IMR-90 (cell line): ENCODE measurements around the gene LIPM. TPM values are rescaled to one million over a fixed set of nuclear protein-coding genes. Genes with fewer than 3 reads are reported as not detected.

ENCODE experiments used
- ATAC-seq: fragments of 200-7000 bp; cut with Tn5 transposase; 2 replicates; pipeline ENCODE4 v1.9.1; 2020; ENCODE audit warnings: low read depth, mild to moderate bottlenecking, moderate library complexity
- BruUV-seq: library from RNA; stranded (reverse); fragments of 400-500 nt; replicated peaks from 2 replicates; lab custom pipeline; 2021; lab: Mats Ljungman, UMichigan
- CTCF ChIA-PET: fragments of 300-600 bp; formaldehyde crosslinking; extraction: SDS; loops from one replicate; lab custom pipeline; 2021; ENCODE audit warnings: antibody characterized with exemption; lab: Yijun Ruan, JAX
- POLR2A ChIA-PET: fragments of 300-600 bp; sonication (Branson Sonifier 250); formaldehyde crosslinking; loops from one replicate; lab custom pipeline; 2022; ENCODE audit warnings: antibody characterized with exemption; ENCODE audit not compliant: unreplicated experiment; lab: Charles Lee
- DNase-seq: peaks from one replicate; pipeline ENCODE4 v3.0.0; 2013
- H2AFZ ChIP-seq: replicated peaks from 2 replicates; pipeline ENCODE3; 2013; ENCODE audit warnings: low read length, mild to moderate bottlenecking; ENCODE audit not compliant: poor library complexity
- H2AK5ac ChIP-seq: 2 replicates; pipeline ENCODE4 v1.6.1; 2013; ENCODE audit warnings: low read depth, low read length, inconsistent platforms
- H2AK9ac ChIP-seq: replicated peaks from 2 replicates; pipeline ENCODE3; 2013; ENCODE audit warnings: mild to moderate bottlenecking, low read depth, low read length, moderate library complexity; ENCODE audit not compliant: poor library complexity
- H2BK120ac ChIP-seq: 2 replicates; pipeline ENCODE4 v1.6.1; 2013; ENCODE audit warnings: low read depth, low read length, inconsistent platforms
- H2BK15ac ChIP-seq: 3 replicates; pipeline ENCODE4 v1.6.1; 2013; ENCODE audit warnings: low read depth, low read length, inconsistent platforms
- H2BK20ac ChIP-seq: 2 replicates; pipeline ENCODE4 v1.6.1; 2013; ENCODE audit warnings: low read depth, mild to moderate bottlenecking, inconsistent platforms, low read length, moderate library complexity
- H2BK5ac ChIP-seq: 2 replicates; pipeline ENCODE4 v1.6.1; 2013; ENCODE audit warnings: mild to moderate bottlenecking, low read depth, low read length, inconsistent platforms; ENCODE audit not compliant: poor library complexity, severe bottlenecking
- H3K14ac ChIP-seq: replicated peaks from 2 replicates; pipeline ENCODE4 v1.6.1; 2013; ENCODE audit warnings: low read depth, low read length, inconsistent platforms
- H3K18ac ChIP-seq: 2 replicates; pipeline ENCODE4 v1.6.1; 2013; ENCODE audit warnings: low read depth, low read length, control low read depth
- H3K23ac ChIP-seq: 2 replicates; pipeline ENCODE4 v1.6.1; 2013; ENCODE audit warnings: low read depth, low read length, inconsistent platforms
- H3K27ac ChIP-seq: 2 replicates; pipeline ENCODE4 v1.5.1; 2013; ENCODE audit warnings: mild to moderate bottlenecking, control low read depth, low read length; ENCODE audit not compliant: insufficient read depth
- H3K27me3 ChIP-seq: 2 replicates; pipeline ENCODE4 v1.6.1; 2013; ENCODE audit warnings: low read length; ENCODE audit not compliant: control insufficient read depth, insufficient read depth
- H3K36me3 ChIP-seq: 2 replicates; pipeline ENCODE4 v1.6.1; 2013; ENCODE audit warnings: low read length, mixed read lengths; ENCODE audit not compliant: control insufficient read depth, insufficient read depth
- H3K4ac ChIP-seq: 2 replicates; pipeline ENCODE4 v1.6.1; 2013; ENCODE audit warnings: low read depth, low read length, inconsistent platforms
- H3K4me1 ChIP-seq: 2 replicates; pipeline ENCODE4 v1.6.1; 2013; ENCODE audit warnings: low read length, mixed read lengths; ENCODE audit not compliant: control insufficient read depth, insufficient read depth
- H3K4me2 ChIP-seq: 2 replicates; pipeline ENCODE4 v1.6.1; 2013; ENCODE audit warnings: low read depth, mild to moderate bottlenecking, control low read depth, low read length, moderate library complexity
- H3K4me3 ChIP-seq: 2 replicates; pipeline ENCODE4 v1.5.1; 2013; ENCODE audit warnings: low read depth, mild to moderate bottlenecking, control low read depth, low read length, moderate library complexity; ENCODE audit not compliant: insufficient read depth
- H3K56ac ChIP-seq: 2 replicates; pipeline ENCODE4 v1.6.1; 2013; ENCODE audit warnings: low read length, inconsistent platforms; ENCODE audit not compliant: insufficient read depth; ENCODE audit errors: extremely low read depth
- H3K79me1 ChIP-seq, 2 experiments: 2 replicates each; pipeline ENCODE4 v1.6.1; 2013; ENCODE audit warnings: low read length in 2 of 2, inconsistent platforms in 1 of 2, low read depth in 1 of 2
- H3K9ac ChIP-seq: 2 replicates; pipeline ENCODE4 v1.6.1; 2013; ENCODE audit warnings: low read depth, low read length, control low read depth
- H3K9me1 ChIP-seq: 2 replicates; pipeline ENCODE4 v1.6.1; 2013; ENCODE audit warnings: low read length, inconsistent platforms; ENCODE audit not compliant: insufficient read depth
- H3K9me3 ChIP-seq: 2 replicates; pipeline ENCODE4 v1.6.1; 2013; ENCODE audit warnings: low read length; ENCODE audit not compliant: control insufficient read depth, insufficient read depth
- H4K20me1 ChIP-seq: 2 replicates; pipeline ENCODE4 v1.6.1; 2013; ENCODE audit warnings: low read length, inconsistent platforms; ENCODE audit not compliant: insufficient read depth
- H4K5ac ChIP-seq: 2 replicates; pipeline ENCODE4 v1.6.1; 2013; ENCODE audit warnings: mild to moderate bottlenecking, low read depth, low read length, control low read depth
- H4K8ac ChIP-seq, 2 experiments: 2 replicates each; pipeline ENCODE4 v1.6.1; 2013; ENCODE audit warnings: low read depth in 2 of 2, low read length in 2 of 2, control low read depth in 1 of 2, inconsistent platforms in 1 of 2
- H4K91ac ChIP-seq: 2 replicates; pipeline ENCODE4 v1.6.1; 2013; ENCODE audit warnings: low read depth, low read length, inconsistent platforms; ENCODE audit not compliant: insufficient read depth
- BHLHE40 ChIP-seq: fragments of 150-350 bp; IDR thresholded peaks from 2 replicates; pipeline ENCODE4 v1.6.1; 2016; ENCODE audit warnings: mild to moderate bottlenecking, low read depth, low read length
- CEBPB ChIP-seq: IDR thresholded peaks from 2 replicates; pipeline ENCODE4 v1.6.1; 2012; ENCODE audit warnings: low read depth, low read length, improper control_type of control experiment
- CHD1 ChIP-seq: IDR thresholded peaks from 2 replicates; pipeline ENCODE4 v1.6.1; 2012; ENCODE audit warnings: low read depth, low read length, improper control_type of control experiment
- CTCF ChIP-seq: conservative IDR thresholded peaks from 2 replicates; pipeline ENCODE4 v1.5.1; 2012; ENCODE audit warnings: mild to moderate bottlenecking, low read depth, low read length, improper control_type of control experiment
- ELK1 ChIP-seq: fragments of 150-350 bp; IDR thresholded peaks from 2 replicates; pipeline ENCODE4 v1.6.1; 2016; ENCODE audit warnings: low read depth, mild to moderate bottlenecking, low read length, moderate library complexity, borderline replicate concordance
- FOS ChIP-seq: fragments of 150-350 bp; IDR thresholded peaks from 2 replicates; pipeline ENCODE4 v1.6.1; 2016; ENCODE audit warnings: low read depth, low read length
- MAFK ChIP-seq: IDR thresholded peaks from 2 replicates; pipeline ENCODE4 v1.6.1; 2012; ENCODE audit warnings: low read depth, low read length, improper control_type of control experiment
- MAZ ChIP-seq: IDR thresholded peaks from 2 replicates; pipeline ENCODE4 v1.6.1; 2012; ENCODE audit warnings: low read depth, mild to moderate bottlenecking, low read length, improper control_type of control experiment, moderate library complexity, borderline replicate concordance
- MXI1 ChIP-seq: IDR thresholded peaks from 2 replicates; pipeline ENCODE4 v1.6.1; 2012; ENCODE audit warnings: low read depth, mild to moderate bottlenecking, low read length, moderate library complexity, borderline replicate concordance
- NFE2L2 ChIP-seq: fragments of 150-350 bp; IDR thresholded peaks from 2 replicates; pipeline ENCODE4 v1.6.1; 2016; ENCODE audit warnings: low read depth, mild to moderate bottlenecking, low read length
- POLR2A ChIP-seq: IDR thresholded peaks from 2 replicates; pipeline ENCODE4 v1.6.1; 2012; ENCODE audit warnings: mild to moderate bottlenecking, low read depth, low read length
- RAD21 ChIP-seq: IDR thresholded peaks from 2 replicates; pipeline ENCODE4 v1.6.1; 2012; ENCODE audit warnings: low read length, improper control_type of control experiment
- RCOR1 ChIP-seq: IDR thresholded peaks from 2 replicates; pipeline ENCODE4 v1.6.1; 2012; ENCODE audit warnings: mild to moderate bottlenecking, low read length, improper control_type of control experiment; ENCODE audit not compliant: insufficient replicate concordance
- RFX5 ChIP-seq: IDR thresholded peaks from 2 replicates; pipeline ENCODE4 v1.8.0; 2012; ENCODE audit warnings: low read depth, mild to moderate bottlenecking, low read length, moderate library complexity
- SMC3 ChIP-seq: fragments of 150-350 bp; IDR thresholded peaks from 2 replicates; pipeline ENCODE4 v1.6.1; 2016; ENCODE audit warnings: low read depth, mild to moderate bottlenecking, antibody characterized with exemption, low read length, moderate library complexity
- USF2 ChIP-seq: fragments of 150-350 bp; IDR thresholded peaks from 2 replicates; pipeline ENCODE4 v1.6.1; 2017; ENCODE audit warnings: mild to moderate bottlenecking, antibody characterized with exemption, low read length, low read depth
- WGBS, 2 experiments: methylation state at CpG; one replicate each; pipeline versions ENCODE4 v1.1.5 to v1.1.7; 2013; ENCODE audit warnings: missing lambda C conversion rate in 2 of 2; ENCODE audit not compliant: insufficient read length in 1 of 2; ENCODE audit errors: extremely low coverage in 2 of 2; 5-methylcytosine and 5-hydroxymethylcytosine counted together
- dilution Hi-C: fragments of 300-500 bp; cut with HindIII; formaldehyde crosslinking; loops from one replicate; pipeline ENCODE4 v1.14.3; 2018; ENCODE audit warnings: low sequenced_read_pairs; ENCODE audit not compliant: unreplicated experiment
- in situ Hi-C: fragments of 300-500 bp; cut with MboI; formaldehyde crosslinking; loops from 3 replicates; pipeline ENCODE4 v1.14.3; 2019; ENCODE audit warnings: low sequenced_read_pairs, inconsistent platforms, mixed read lengths
- intact Hi-C: fragments of 100-400 bp; cut with micrococcal nuclease; formaldehyde crosslinking; loops from 2 replicates; pipeline ENCODE4 v1.10.0; 2022
- polyA plus RNA-seq, 3 experiments: library from polyadenylated mRNA; depleted of rRNA; stranded (reverse); fragments of >200 nt; gene quantifications; 2 replicates each; pipeline ENCODE4 v1.2.3, GENCODE V29; 2012; ENCODE audit warnings: low replicate concordance in 1 of 3
- total RNA-seq: library from RNA; depleted of rRNA; stranded (reverse); fragments of >200 nt; gene quantifications from 2 replicates; pipeline ENCODE4 v1.2.3, GENCODE V29; 2012

The LIPM gene
- total and polyA plus RNA-seq, 2 of the 4 experiments (the other 2 are of a cell fraction) = not detected

GRCh38 chr10:88794731-88795130 is 7.8 kb upstream of the LIPM start:
- Histone ChIP-seq H3K9me3 (no peaks in the 10 kb centered on the region), H3K23ac (no peak overlapping the region), H2BK20ac (no peak overlapping the region), H3K36me3 (no peaks in the 10 kb centered on the region), H3K4me1 (peaks cover 1% of the 10 kb centered on the region; the same call in 1 of the 2 replicates), H4K5ac (no peak overlapping the region), H3K56ac (no peak overlapping the region), H2BK120ac (no peak overlapping the region), H3K4me3 (no peak overlapping the region), H2AK5ac (no peak overlapping the region), H4K91ac (no peak overlapping the region), H3K9me1 (0 out of 2 replicates have a peak, but pooled peaks cover 5% of the 10 kb centered on the region), H4K8ac (no peak overlapping the region), H3K14ac (no peak overlapping the region), H2BK5ac (no peak overlapping the region), H4K20me1 (no peaks in the 10 kb centered on the region), H3K4ac (no peak overlapping the region), H3K79me1 (no peaks in the 10 kb centered on the region), H2BK15ac (no peak overlapping the region), H3K27ac (no peak overlapping the region), H3K27me3 (peaks cover 6% of the 10 kb centered on the region), H3K4me2 (no peak overlapping the region), H3K18ac (no peak overlapping the region), H2AK9ac (no peak overlapping the region), H3K9ac (no peak overlapping the region), H2AFZ (no peak overlapping the region)
- CTCF ChIA-PET = interaction anchor here (0.6 kb wide), 1 partner anchor 16 kb away, joined by 7 read pairs; no protein-coding TSS in a partner anchor
- in situ Hi-C loops (no loop called here), intact Hi-C loops (no loop called here), dilution Hi-C loops (no loop called here)
- TF ChIP-seq MAZ (no peak), RFX5 (no peak), USF2 (no peak), SMC3 (no peak), ELK1 (no peak), CHD1 (no peak), RCOR1 (no peak), BHLHE40 (no peak), POLR2A (no peak), MXI1 (no peak), CEBPB (no peak), FOS (no peak), CTCF (no peak), NFE2L2 (no peak), MAFK (no peak), RAD21 (no peak)
- POLR2A ChIA-PET = no interaction called here
- BruUV-seq = no TSS peak
- no peak for ATAC-seq
- no peak for DNase-seq
- WGBS, 2 experiments = no CpG with 5 or more reads among the region's 1 CpG
